Measurements from ENCODE around the gene TPX2.
"Not testable (repeated sequence)": the region's sequence is repeated elsewhere in the genome, so short reads cannot be mapped to it uniquely, and the experiment has no call there.

TPX2 gene

DNA sequence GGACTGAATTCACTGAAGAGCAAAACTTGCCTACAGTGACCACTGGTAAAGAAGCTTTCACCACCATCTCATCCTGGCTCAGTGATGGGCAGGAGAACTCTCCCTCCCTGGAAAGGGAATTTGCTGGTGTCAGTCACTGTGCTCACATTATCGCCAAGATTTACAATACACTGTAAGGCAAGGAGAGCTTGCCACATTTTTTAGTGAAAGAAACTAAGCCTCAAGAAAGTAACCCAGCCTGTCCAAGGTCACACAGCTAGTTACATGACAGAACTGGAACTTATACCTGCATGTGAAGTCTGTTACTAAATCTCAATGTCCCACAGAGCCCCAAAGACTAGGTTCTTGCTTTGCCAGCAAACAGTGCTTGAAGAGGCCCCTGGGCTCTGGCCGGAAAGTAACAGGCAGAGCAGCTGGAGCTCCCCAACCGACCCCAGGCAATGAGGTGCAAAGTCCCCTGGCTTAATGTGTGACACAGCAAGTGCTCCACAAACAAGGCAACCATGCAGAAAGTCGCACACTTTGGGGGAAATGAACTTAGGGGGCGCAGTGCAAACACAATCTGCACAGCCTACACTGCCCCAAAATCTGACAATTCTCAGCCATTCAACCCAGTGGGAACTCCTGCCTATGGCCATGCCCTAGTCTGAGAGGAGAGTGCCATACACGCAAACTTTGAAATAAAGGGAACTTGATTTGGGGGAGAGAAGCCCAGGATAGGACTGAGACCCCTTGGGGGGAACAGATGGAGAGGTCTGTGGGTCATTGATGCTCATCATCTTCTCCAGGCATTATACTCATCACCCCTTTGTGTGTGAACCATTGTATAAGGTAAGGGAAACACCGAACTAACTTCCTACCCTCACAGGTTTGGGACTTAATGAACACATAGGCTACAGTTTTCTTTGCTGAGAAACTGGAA, 18.3 kb upstream of the TPX2 start:
- no peak for DNase-seq

DNA sequence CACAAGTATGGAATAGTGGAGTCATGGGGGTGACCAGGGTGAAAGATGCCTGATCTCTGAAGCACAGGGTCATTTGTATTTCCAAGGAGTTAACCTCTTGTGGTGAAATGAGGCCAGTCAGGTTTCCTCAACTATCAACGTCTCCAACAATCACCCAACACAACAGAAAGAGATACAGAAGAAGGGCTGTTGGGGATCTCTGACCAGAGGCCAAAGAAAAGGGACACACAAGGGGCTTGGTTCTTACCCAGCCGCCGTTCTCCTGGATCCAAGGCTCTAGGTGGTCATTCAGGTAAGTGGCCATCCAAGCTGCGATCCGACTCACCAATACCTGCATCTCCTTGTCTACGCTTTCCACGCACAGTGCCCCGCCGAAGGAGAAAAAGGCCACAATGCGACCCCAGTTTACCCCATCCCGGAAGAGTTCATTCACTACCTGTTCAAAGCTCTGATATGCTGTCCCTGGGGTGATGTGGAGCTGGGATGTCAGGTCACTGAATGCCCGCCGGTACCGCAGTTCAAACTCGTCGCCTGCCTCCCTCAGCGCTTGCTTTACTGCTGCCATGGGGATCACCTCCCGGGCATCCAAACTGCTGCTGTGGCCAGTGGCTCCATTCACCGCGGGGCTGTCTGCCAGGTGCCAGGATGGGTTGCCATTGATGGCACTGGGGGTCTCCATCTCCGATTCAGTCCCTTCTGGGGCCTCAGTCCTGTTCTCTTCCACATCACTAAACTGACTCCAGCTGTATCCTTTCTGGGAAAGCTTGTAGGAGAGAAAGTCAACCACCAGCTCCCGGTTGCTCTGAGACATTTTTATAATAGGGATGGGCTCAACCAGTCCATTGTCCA, 17.5 kb upstream of the TPX2 start:
- DNase-seq = no peak

DNA sequence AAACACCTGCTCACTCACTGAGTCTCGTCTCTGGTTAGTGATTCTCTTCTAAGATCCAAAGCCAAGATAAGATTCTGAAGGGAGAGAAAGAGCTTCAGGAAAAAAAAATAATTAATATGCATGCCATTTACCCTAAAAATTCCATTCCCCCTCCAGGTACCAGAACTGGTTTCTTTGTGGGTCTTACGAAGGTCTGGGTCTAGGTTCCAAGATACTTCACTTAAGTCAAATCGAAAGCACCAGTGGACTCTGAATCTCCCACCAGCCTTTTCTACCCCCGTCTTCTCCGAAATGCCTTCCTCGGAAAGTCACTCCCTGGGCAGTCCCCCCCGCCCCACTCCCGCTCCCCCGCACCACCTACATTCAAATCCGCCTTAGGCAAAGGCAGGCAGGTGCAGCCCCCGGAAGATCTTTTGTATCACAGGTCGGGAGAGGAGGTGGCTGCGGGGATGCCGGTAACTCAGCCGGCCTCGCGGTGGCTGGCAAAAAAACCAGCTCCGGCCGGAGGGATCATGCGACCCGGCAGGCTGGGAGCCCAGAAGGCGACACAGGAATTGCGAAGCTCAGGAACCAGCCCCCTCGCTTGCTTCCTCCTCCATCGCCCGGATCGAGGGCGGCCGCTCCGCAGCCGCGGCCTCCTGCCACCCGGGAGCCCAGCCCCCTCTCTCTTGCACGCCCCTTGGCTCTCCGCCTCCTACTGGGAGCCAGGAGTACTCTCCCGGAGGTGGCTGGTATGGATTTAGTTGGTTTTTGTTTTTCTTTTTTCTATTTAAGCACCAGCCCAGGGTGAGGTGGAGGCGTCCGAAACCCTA, 16.6 kb upstream of the TPX2 start, which contains the start of gene BCL2L1:
Gene BCL2L1 (minus strand): TSS at position 612 of the 812 bp plus-strand sequence. CDS start 650 bp downstream, outside the sequence.
- DNase-seq = peak; percentile 93

DNA sequence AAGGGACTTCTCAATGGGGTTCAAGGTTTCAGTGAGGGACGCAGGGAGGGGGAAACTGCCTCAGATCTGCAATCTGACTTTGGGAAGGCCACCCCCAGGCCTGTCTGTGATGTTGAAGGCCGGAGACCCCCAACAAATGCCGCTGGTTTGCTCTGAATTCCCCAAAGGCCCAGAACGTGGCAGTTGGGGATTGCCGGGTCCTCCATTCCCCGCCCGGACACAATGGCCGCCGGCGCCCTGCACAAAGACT, 16.1 kb upstream of the TPX2 start:
- no peak for DNase-seq

DNA sequence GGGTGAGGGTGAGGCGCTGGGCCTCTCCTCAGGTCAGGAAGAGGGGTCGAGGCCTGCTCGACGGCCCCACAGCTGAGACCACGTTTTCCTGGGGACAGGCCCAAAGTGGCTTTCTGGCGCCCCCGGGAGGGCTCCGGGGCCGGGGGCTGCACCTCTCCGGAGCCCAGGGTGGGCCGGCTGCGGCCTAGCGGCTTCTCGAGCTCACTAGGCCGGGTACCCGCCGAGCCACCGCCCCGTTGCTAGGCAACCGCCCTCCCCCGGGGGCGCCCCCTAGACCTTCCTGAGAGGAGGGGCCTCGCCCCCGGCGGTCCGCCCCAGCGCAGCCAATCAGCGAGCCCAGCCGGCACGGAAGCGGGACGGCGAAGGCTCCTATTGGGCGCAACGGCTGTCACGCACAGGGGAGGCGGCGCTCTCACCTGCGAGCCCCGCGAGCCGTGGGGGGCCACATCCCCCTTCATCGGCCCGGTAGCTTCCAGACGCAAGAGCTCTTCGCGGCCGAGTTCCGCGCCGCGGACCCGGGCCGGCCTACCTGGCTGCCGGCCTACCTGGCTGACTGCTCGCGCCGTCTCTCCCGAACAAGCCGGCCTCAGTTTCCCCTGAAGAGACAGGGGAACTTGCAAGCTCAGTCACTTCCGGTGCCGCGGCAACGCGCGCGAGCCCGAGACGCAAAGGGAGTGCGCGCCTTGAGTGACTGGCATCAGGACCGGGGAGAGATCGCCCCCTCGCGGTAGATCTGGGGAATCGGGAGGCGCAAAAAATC, 15.6 kb upstream of the TPX2 start:
- peak; percentile 99 for DNase-seq

DNA sequence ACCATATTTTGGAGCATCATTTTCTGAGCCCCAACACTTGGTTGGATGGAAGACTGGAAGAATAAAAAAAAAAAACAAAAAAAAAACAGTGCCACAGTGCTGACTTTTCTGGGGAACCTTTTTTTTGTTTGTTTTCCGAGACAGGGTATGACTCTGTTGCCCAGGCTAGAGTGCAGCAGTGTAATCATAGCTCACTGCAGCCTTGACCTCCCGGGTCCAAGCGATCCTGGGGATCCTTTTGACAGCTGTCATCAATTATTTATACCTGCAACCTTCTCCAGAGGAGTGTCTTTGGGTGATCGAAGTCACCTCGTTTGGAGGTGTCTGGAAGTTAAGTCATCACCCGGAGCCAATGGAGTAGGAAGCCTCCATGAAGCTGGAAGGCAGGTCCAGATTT, 7.8 kb upstream of the TPX2 start:
- DNase-seq = no peak

DNA sequence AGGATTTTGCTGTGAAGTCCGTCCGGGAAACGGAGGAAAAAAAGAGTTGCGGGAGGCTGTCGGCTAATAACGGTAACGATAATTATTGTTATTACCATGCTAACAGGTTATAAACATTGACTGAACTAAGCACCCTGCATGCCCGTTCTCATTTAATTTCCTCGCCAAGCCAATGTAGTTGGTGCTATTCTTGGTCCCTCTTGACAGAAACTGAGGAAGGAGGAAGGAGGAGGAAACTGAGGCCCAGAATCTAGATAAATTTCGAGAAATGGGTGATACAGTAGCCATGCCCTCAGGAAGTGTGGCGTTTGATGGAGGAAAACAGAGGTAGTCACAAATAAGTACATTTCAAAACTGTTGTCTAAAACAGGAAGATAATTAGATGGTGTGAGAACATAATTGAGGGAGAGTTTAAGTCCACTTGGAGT, 474 bp downstream of the TPX2 start:
- DNase-seq = no peak

DNA sequence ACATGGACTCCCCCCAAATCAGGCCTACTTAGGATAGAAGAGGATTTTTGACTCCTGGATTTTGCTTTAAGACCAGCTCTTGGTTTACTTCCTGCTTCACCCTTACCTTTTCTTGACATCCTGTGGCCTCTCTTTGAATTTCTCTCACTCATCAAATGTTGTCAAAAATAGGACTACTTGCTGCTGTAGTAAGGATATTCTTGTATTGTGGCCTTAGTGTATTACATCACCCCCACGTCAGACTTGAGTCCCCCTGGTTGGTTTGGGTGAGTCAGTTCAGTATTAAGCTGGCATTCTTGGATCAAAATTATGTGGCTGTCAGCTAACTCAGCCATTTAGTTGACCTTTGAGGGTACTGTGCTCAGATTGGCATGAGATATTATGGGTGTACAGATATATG, 1.1 kb downstream of the TPX2 start:
- DNase-seq = no peak

DNA sequence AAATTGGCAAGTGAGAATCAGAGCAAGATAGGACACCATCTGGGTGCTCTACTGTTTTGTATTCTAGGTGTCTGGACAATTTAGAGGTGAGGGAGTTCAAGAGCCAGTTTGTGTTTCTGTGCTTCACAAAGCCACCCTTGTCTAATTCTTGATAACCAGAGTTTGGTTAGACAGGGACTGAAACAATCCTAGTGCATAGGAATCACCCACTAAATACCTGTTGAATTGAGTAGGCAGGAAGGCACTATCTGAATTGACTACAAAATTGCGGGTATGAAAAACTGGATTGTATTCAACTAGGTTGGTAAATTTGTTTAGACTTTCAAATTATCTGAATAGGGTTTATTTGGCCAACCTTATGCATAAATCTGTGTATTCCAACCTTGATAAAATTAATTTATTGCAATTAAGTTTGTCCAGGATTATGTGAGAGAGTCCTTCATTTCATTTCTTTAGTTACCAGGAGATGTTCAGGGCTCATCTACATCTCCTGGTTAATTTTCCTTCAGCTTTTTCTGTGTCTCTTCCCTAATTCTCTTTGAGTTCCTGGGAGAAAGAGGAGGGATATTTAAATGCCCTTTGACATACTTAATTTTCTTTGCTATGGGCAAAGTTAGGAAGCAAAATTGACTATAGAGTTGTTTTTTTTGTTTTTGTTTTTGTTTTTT, 1.7 kb downstream of the TPX2 start:
- DNase-seq = no peak

DNA sequence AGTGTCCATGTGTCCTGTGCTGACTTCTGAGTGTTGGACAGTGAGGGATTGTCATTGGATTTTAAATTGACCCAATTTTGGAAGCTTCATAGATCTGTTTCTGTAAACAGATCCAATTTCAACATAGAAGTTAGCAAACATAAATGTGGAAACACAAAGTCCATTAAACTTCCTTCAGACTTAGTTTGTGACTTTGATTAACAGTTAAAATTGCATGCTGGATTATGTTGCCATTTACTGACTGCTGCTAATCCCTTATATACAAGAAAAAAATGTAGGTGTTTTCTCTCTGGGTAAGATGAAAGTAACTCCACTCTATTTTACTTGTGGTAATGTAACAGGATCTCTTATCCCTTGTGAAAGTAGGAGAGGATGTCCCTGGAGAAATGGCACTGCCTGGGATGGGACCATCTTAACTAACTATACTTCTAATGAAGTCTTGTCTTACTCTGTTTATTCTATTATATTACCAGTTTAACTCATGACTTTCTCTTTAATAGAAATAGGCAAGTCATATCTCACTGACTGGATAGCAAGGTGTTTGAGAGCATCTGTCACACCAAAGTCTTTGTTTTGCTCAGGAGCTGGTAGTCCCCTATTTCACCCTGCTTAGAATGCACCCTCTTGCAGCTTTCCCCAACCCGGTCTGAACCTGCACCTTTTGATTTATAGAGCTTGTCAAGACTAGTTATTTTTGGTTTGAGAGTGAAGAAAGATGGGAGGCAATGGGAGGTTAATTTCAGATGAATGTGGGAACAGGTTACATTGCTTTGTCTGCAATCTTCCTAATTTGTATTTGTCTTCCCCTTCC, 7.2 kb downstream of the TPX2 start:
- no peak for DNase-seq

DNA sequence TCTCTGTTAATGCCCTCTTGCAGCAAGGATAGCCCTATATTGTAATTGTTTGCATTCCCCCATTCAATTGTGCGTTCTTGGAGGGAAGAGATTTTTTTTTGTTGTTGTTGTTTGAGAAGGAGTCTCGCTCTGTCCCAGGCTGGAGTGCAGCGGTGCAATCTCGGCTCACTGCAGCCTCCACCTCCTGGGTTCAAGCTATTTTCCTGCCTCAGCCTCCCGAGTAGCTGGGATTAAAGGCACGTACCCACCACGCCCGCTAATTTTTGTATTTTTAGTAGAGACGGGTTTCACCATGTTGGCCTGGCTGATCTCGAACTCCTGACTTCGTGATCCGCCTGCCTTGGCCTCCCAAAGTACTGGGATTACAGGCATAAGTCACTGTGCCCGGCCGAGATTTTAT, 7.9 kb downstream of the TPX2 start:
- DNase-seq = not testable (repeated sequence)

DNA sequence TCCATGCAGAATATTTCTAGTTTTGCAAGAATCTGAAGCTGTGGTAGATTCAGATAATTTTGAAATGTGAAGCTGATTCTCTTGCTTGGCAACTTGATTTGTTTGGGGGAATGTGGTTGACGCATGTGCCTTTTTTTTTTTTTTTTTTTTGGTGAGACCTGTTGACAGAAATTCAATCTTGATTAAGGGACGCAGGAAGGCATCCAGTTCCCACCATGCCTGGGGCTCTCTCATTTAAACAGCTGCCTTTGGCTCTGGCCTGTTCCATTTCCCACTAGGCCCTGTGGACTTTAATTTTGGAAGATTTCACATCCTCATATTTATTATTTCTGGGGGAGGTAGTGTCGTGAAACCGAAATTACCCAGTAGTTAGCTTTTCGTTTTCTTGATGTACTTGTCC, 8.6 kb downstream of the TPX2 start:
- no peak for DNase-seq

DNA sequence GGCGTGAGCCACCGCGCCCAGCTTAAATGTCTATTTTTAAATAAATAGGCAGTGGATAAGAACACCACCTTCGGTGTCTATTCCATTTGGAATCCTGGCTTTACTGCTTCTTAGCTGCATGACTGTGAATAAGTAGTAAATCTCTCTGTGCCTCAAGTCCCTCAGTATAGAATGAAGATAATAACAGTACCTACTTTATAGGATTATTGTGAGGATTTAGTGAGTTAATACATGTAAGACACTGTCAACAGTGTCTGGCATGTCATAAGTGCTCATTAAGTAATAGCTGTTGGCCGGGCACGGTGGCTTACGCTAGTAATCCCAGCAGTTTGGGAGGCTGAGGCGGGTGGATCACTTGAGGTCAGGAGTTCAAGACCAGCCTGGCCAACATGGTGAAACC, 10.1 kb downstream of the TPX2 start:
- no peak for DNase-seq

DNA sequence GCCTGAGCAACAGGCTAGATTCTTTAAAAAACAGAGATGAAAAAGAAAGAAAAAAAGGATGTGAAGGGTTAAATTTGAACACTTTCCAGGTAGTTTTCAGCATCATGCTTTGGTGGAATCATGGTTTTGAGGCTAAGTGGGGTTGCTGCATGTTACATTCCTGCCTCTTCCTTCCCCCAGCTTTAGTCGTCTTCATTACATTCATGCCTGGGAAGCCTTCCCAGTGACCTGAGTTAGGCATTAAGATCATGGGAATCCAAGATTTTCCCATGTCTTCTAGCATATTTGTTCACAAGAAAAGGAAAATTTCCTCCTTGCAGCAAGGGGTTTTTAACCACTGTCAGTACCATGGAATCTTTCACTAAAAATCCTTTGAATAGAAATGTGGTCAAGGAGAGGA, 12.0 kb downstream of the TPX2 start:
- DNase-seq = no peak

DNA sequence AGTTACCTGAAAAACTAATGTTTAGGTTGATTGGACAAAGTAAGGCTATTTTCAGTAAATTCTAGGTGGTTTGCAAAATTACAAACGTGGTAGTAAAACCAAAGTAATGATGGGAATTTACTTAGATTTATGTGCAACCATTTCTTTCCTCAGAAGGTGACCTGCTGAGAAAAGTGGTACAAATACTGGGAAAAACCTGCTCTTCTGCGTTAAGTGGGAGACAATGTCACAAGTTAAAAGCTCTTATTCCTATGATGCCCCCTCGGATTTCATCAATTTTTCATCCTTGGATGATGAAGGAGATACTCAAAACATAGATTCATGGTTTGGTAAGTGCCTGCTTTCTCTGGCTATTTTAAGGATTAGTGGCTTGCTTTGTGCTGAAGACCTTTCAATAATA, 18.2 kb downstream of the TPX2 start:
- no peak for DNase-seq

DNA sequence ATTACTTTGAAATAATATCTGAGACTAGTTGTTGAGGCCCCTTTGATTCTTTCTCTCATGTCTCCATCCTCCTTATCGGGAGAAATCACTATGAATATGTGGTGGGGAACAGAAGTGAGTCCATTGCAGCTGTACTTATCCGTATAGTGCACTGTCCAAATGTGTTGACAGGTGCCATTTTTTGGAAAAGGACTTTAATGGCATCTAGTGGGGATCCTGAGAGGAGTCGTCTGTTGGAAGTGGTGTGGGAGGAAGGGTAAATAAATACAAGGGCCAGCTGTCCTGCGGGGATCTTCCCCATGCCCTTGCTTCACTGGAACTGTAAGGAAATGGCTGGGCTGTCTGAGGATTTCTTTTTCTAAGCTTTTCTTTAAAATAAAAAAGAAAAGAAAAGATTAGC, 19.4 kb downstream of the TPX2 start:
- no peak for DNase-seq

DNA sequence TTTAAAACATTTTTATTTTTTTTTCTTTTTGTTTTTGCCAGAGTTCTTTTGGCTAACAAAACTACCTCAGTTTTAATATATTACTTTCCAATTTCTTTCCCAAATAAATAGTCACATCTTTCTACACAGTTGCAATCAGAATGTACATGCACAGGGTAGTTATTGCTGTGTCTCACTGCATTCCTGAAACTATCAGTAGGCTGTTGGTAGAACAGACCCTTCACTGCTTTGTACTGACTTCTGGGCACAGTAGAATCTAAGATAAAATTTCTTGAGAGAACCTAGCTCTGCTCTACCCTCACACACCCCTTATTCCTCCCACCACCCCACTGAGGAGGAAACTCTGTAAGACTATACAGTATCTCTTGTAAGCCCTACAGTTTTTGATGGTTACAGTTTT, 19.9 kb downstream of the TPX2 start:
- DNase-seq = no peak

DNA sequence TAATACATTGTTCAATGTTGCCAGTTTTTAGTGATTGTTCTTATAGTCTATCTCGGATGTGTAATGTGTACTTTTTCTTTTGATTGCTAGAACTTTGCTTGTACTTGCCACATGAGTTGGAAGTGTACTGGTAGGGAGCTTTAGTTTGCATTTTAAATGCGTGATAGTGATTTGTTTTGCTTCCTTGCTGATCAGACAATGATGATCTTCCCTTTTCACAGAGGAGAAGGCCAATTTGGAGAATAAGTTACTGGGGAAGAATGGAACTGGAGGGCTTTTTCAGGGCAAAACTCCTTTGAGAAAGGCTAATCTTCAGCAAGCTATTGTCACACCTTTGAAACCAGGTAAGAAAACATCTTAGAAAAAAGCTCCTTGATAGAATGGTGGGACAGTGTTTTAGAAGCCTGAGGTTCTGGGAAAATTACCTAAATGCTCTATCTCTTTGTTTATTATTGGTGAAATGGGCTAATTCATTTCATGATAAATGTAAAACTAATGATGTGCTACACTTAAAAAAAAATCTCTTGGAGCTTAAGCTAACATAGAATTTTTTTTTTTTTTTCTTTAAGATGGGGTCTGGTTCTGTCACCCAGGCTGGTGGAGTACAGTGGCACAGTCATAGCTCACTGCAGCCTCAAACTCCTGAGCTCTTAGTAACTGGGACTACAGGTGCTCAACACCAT, 20.9 kb downstream of the TPX2 start:
- DNase-seq = no peak

DNA sequence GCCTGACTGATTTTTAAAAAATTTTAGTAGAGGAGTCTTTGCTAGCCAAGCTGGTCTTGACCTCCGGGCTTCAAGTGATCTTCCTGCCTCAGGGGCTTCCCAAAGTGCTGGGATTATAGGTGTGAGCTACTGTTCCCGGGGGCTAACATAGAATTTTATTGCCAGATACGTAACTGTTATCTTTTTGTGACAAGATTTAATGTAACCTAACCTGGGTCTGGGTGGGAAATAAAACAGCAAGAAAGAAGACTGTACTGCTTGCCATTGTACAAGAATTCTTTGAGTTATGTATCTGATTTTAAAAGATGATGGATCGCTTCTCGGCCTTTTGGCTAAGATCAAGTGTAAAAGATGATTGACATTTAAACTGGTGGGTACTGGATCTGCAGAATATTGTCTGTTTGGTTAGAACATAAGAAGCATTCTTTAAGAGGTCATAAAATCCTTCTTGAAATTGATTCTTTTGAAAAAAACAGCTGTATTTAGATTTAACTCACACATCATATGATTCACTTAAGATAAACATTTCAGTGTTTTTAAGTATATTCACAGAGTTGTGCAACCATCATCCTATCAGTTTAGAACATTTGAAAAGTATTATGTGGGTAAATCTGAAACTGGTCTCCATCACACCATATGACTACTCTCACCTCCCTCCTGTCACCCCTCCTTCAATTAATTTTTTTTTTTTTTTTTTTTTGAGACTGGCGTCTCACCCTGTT, 21.6 kb downstream of the TPX2 start:
- DNase-seq = no peak
